ENCODE data around the gene CFAP210. TPM values are rescaled to one million over a fixed set of nuclear protein-coding genes. Genes with fewer than 3 reads are reported as not detected.

CFAP210 gene
- total and polyA plus RNA-seq, 5 experiments from 2014 or later: not detected

Other genes starting within 250 kb of the CFAP210 start
- gene BBS5, start 214.9 kb downstream of the CFAP210 start, total RNA-seq: 1 to 10 TPM; 2.4 to 4.1 TPM
- 1 to 10 TPM; 1.0 to 1.4 (median 1.3) TPM for gene BBS5, start 214.9 kb downstream of the CFAP210 start, polyA plus RNA-seq
- gene KLHL41, start 184.7 kb downstream of the CFAP210 start, total RNA-seq: not detected
- gene KLHL41, start 184.7 kb downstream of the CFAP210 start, polyA plus RNA-seq: under 1 TPM in 1 of 3 donors, not detected in 2; 0.09 TPM
- 10 to 100 TPM; 25.3 to 26.8 TPM for gene FASTKD1, start 120.5 kb downstream of the CFAP210 start, total RNA-seq
- 10 to 100 TPM; 10.8 to 17.3 (median 16.5) TPM for gene FASTKD1, start 120.5 kb downstream of the CFAP210 start, polyA plus RNA-seq
- gene PPIG, start 110.1 kb downstream of the CFAP210 start, total RNA-seq: 10 to 100 TPM; 82.7 to 86.0 TPM
- 10 to 100 TPM; 63.4 to 88.2 (median 70.9) TPM for gene PPIG, start 110.1 kb downstream of the CFAP210 start, polyA plus RNA-seq
- gene PHOSPHO2, start 64 bp upstream of the CFAP210 start, total RNA-seq: 1 to 10 TPM; 7.7 to 8.2 TPM
- 1 to 10 TPM; 5.5 to 8.8 (median 6.3) TPM for gene PHOSPHO2, start 64 bp upstream of the CFAP210 start, polyA plus RNA-seq
- gene KLHL23, start 39.4 kb upstream of the CFAP210 start, total RNA-seq: 1 to 10 TPM; 2.4 to 2.6 TPM
- 1 to 10 TPM; 1.3 to 2.6 (median 2.1) TPM for gene KLHL23, start 39.4 kb upstream of the CFAP210 start, polyA plus RNA-seq
- 100 to 1,000 TPM; 110 to 115 TPM for gene SSB, start 104.5 kb upstream of the CFAP210 start, total RNA-seq
- gene SSB, start 104.5 kb upstream of the CFAP210 start, polyA plus RNA-seq: 100 to 1,000 TPM; 124 to 153 (median 128) TPM
- gene METTL5, start 130.5 kb upstream of the CFAP210 start, total RNA-seq: 10 to 100 TPM; 50.8 to 58.1 TPM
- gene METTL5, start 130.5 kb upstream of the CFAP210 start, polyA plus RNA-seq: 100 to 1,000 TPM; 115 to 155 (median 130) TPM
- gene UBR3, start 133.0 kb upstream of the CFAP210 start, total RNA-seq: 10 to 100 TPM; 43.3 to 43.5 TPM
- 10 to 100 TPM in 1 of 3 donors, 1 to 10 TPM in 2; 6.8 to 11.6 (median 7.5) TPM for gene UBR3, start 133.0 kb upstream of the CFAP210 start, polyA plus RNA-seq

Measured in naive thymus-derived CD8-positive, alpha-beta T cell (primary cell).